ENCODE measurements around the gene SLC16A9.

Gene SLC16A9

GRCh38 chr10:59618666-59619065, 91.0 kb downstream of the SLC16A9 start:
- Histone ChIP-seq H3K9me3 (ENCODE audit: insufficient read depth, low read length, severe bottlenecking) (no peaks in the 10 kb centered on the region), H3K9ac (ENCODE audit: low read depth, low read length) (no peak overlapping the region), H3K79me2 (ENCODE audit: insufficient read depth, low read length) (no peaks in the 10 kb centered on the region), H3K4me2 (ENCODE audit: insufficient read depth, low read length) (no peak overlapping the region), H3K4me3 (ENCODE audit: low read depth in 1 of 2, low read length in 2 of 2) (no peak overlapping the region), H4K20me1 (ENCODE audit: insufficient read depth, low read length) (no peaks in the 10 kb centered on the region), H3K27ac (ENCODE audit: low read length) (no peak overlapping the region), H3K27me3 (ENCODE audit: insufficient read depth, low read length, poor library complexity) (no peaks in the 10 kb centered on the region), H3K36me3 (ENCODE audit: insufficient read depth, low read length) (no peaks in the 10 kb centered on the region), H2AFZ (ENCODE audit: low read depth, low read length) (no peak overlapping the region), H3K4me1 (ENCODE audit: insufficient read depth, low read length) (no peaks in the 10 kb centered on the region)
- ATAC-seq (ENCODE audit: insufficient read depth, low read depth) (no peak), DNase-seq (no peak)
- TF ChIP-seq EZH2 (IDR thresholded peaks at IDR 0.05; ENCODE audit: borderline replicate concordance, low read depth, low read length, severe bottlenecking) (no peak), CTCF (IDR thresholded peaks at IDR 0.05; ENCODE audit: borderline replicate concordance, extremely low read depth, low read length, poor library complexity, severe bottlenecking) (no peak)

- no peak overlapping the region for H3K27ac ChIP-seq (ENCODE audit: low read length)
- no peak overlapping the region for H3K4me2 ChIP-seq (ENCODE audit: insufficient read depth, low read length)
- no peak overlapping the region for H2AFZ ChIP-seq (ENCODE audit: low read depth, low read length)
- TF ChIP-seq CTCF (IDR thresholded peaks at IDR 0.05; ENCODE audit: borderline replicate concordance, extremely low read depth, low read length, poor library complexity, severe bottlenecking) (no peak), EZH2 (IDR thresholded peaks at IDR 0.05; ENCODE audit: borderline replicate concordance, low read depth, low read length, severe bottlenecking) (no peak)
- H3K9ac ChIP-seq (ENCODE audit: low read depth, low read length) = no peak overlapping the region
- ATAC-seq (ENCODE audit: insufficient read depth, low read depth) (no peak), DNase-seq (no peak)
- no peaks in the 10 kb centered on the region for H3K79me2 ChIP-seq (ENCODE audit: insufficient read depth, low read length)
- H3K27me3 ChIP-seq (ENCODE audit: insufficient read depth, low read length, poor library complexity) = no peaks in the 10 kb centered on the region
- H4K20me1 ChIP-seq (ENCODE audit: insufficient read depth, low read length) = no peaks in the 10 kb centered on the region
- H3K4me3 ChIP-seq (ENCODE audit: low read depth in 1 of 2, low read length in 2 of 2) = no peak overlapping the region
- H3K4me1 ChIP-seq (ENCODE audit: insufficient read depth, low read length) = no peaks in the 10 kb centered on the region
- no peaks in the 10 kb centered on the region for H3K36me3 ChIP-seq (ENCODE audit: insufficient read depth, low read length)
- H3K9me3 ChIP-seq (ENCODE audit: insufficient read depth, low read length, severe bottlenecking) = no peaks in the 10 kb centered on the region
Measured at GRCh38 chr10:59617996-59618395, 91.7 kb downstream of the SLC16A9 start.

GRCh38 chr10:59611048-59611447, 98.6 kb downstream of the SLC16A9 start:
- TF ChIP-seq CTCF (IDR thresholded peaks at IDR 0.05; ENCODE audit: borderline replicate concordance, extremely low read depth, low read length, poor library complexity, severe bottlenecking) (no peak), EZH2 (IDR thresholded peaks at IDR 0.05; ENCODE audit: borderline replicate concordance, low read depth, low read length, severe bottlenecking) (no peak)
- no peak overlapping the region for H3K4me2 ChIP-seq (ENCODE audit: insufficient read depth, low read length)
- no peaks in the 10 kb centered on the region for H4K20me1 ChIP-seq (ENCODE audit: insufficient read depth, low read length)
- DNase-seq (no peak), ATAC-seq (ENCODE audit: insufficient read depth, low read depth) (no peak)
- no peak overlapping the region for H3K27ac ChIP-seq (ENCODE audit: low read length)
- no peaks in the 10 kb centered on the region for H3K79me2 ChIP-seq (ENCODE audit: insufficient read depth, low read length)
- H3K9me3 ChIP-seq (ENCODE audit: insufficient read depth, low read length, severe bottlenecking) = no peaks in the 10 kb centered on the region
- no peak overlapping the region for H2AFZ ChIP-seq (ENCODE audit: low read depth, low read length)
- no peaks in the 10 kb centered on the region for H3K36me3 ChIP-seq (ENCODE audit: insufficient read depth, low read length)
- H3K4me1 ChIP-seq (ENCODE audit: insufficient read depth, low read length) = no peaks in the 10 kb centered on the region
- no peak overlapping the region for H3K9ac ChIP-seq (ENCODE audit: low read depth, low read length)
- no peaks in the 10 kb centered on the region for H3K27me3 ChIP-seq (ENCODE audit: insufficient read depth, low read length, poor library complexity)
- no peak overlapping the region for H3K4me3 ChIP-seq (ENCODE audit: low read depth in 1 of 2, low read length in 2 of 2)

GRCh38 chr10:59607970-59608369, 101.7 kb downstream of the SLC16A9 start:
- H2AFZ ChIP-seq (ENCODE audit: low read depth, low read length) = no peak overlapping the region
- H3K27me3 ChIP-seq (ENCODE audit: insufficient read depth, low read length, poor library complexity) = no peaks in the 10 kb centered on the region
- no peak overlapping the region for H3K4me2 ChIP-seq (ENCODE audit: insufficient read depth, low read length)
- DNase-seq = no peak
- H3K9me3 ChIP-seq (ENCODE audit: insufficient read depth, low read length, severe bottlenecking) = no peaks in the 10 kb centered on the region
- H3K79me2 ChIP-seq (ENCODE audit: insufficient read depth, low read length) = no peaks in the 10 kb centered on the region
- H3K27ac ChIP-seq (ENCODE audit: low read length) = no peak overlapping the region
- H4K20me1 ChIP-seq (ENCODE audit: insufficient read depth, low read length) = no peaks in the 10 kb centered on the region
- H3K9ac ChIP-seq (ENCODE audit: low read depth, low read length) = no peak overlapping the region
- no peaks in the 10 kb centered on the region for H3K36me3 ChIP-seq (ENCODE audit: insufficient read depth, low read length)
- ATAC-seq (ENCODE audit: insufficient read depth, low read depth) = no peak
- no peak for TF ChIP-seq CTCF (IDR thresholded peaks at IDR 0.05; ENCODE audit: borderline replicate concordance, extremely low read depth, low read length, poor library complexity, severe bottlenecking)
- no peak for TF ChIP-seq EZH2 (IDR thresholded peaks at IDR 0.05; ENCODE audit: borderline replicate concordance, low read depth, low read length, severe bottlenecking)
- no peaks in the 10 kb centered on the region for H3K4me1 ChIP-seq (ENCODE audit: insufficient read depth, low read length)
- no peak overlapping the region for H3K4me3 ChIP-seq (ENCODE audit: low read depth in 1 of 2, low read length in 2 of 2)
